Gastroesophageal sphincter (tissue), 3 donors: ENCODE results near the gene B9D2.

ENCODE experiments used
- POLR2A ChIP-seq, 2 donors: fragments of 450-650 bp; IDR thresholded peaks; one replicate each; pipeline ENCODE4 v1.6.1; 2017; ENCODE audit warnings: antibody characterized with exemption in 2 of 2, mild to moderate bottlenecking in 2 of 2, moderate library complexity in 1 of 2
- TF ChIP-seq, protein P1 (sequence below), 4 experiments: fragments of 200-600 bp in 2 of 4; fragments of 450-650 bp in 2 of 4; sonication (generic) in 1 of 4; IDR thresholded peaks; one replicate each; pipeline ENCODE4 v1.5.1; 2017 to 2019; ENCODE audit warnings: antibody characterized with exemption in 4 of 4, mild to moderate bottlenecking in 2 of 4, moderate library complexity in 2 of 4

- TF ChIP-seq, protein P1, sequence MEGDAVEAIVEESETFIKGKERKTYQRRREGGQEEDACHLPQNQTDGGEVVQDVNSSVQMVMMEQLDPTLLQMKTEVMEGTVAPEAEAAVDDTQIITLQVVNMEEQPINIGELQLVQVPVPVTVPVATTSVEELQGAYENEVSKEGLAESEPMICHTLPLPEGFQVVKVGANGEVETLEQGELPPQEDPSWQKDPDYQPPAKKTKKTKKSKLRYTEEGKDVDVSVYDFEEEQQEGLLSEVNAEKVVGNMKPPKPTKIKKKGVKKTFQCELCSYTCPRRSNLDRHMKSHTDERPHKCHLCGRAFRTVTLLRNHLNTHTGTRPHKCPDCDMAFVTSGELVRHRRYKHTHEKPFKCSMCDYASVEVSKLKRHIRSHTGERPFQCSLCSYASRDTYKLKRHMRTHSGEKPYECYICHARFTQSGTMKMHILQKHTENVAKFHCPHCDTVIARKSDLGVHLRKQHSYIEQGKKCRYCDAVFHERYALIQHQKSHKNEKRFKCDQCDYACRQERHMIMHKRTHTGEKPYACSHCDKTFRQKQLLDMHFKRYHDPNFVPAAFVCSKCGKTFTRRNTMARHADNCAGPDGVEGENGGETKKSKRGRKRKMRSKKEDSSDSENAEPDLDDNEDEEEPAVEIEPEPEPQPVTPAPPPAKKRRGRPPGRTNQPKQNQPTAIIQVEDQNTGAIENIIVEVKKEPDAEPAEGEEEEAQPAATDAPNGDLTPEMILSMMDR (IDR thresholded peaks at IDR 0.05), result no peak
- TF ChIP-seq POLR2A (IDR thresholded peaks at IDR 0.05), result no peak
Measured at GRCh38 chr19:41325947-41326706, 37.8 kb downstream of the B9D2 start.
